Measurements from ENCODE around the gene AUTS2.

- TF ChIP-seq, protein P1, sequence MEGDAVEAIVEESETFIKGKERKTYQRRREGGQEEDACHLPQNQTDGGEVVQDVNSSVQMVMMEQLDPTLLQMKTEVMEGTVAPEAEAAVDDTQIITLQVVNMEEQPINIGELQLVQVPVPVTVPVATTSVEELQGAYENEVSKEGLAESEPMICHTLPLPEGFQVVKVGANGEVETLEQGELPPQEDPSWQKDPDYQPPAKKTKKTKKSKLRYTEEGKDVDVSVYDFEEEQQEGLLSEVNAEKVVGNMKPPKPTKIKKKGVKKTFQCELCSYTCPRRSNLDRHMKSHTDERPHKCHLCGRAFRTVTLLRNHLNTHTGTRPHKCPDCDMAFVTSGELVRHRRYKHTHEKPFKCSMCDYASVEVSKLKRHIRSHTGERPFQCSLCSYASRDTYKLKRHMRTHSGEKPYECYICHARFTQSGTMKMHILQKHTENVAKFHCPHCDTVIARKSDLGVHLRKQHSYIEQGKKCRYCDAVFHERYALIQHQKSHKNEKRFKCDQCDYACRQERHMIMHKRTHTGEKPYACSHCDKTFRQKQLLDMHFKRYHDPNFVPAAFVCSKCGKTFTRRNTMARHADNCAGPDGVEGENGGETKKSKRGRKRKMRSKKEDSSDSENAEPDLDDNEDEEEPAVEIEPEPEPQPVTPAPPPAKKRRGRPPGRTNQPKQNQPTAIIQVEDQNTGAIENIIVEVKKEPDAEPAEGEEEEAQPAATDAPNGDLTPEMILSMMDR (conservative IDR thresholded peaks at IDR 0.05 in 1 of 2, IDR thresholded peaks at IDR 0.05 in 1 of 2; ENCODE audit: low read depth in 1 of 2, low read length in 2 of 2) = no peak
- TF ChIP-seq EZH2 (IDR thresholded peaks at IDR 0.05; ENCODE audit: low read length, missing control alignments) = no peak
These were observed 172.3 kb downstream of the AUTS2 start for GRCh38 chr7:69770613-69771012.
